NCI-H446 treated with DMSO at 0.1 percent for 48 hours (cell line): ENCODE data around the gene MAGI2.
A peak's percentile ranks its signal among the peaks of the same experiment; 100 is the strongest.
"Not testable (repeated sequence)": the region's sequence is repeated elsewhere in the genome, so short reads cannot be mapped to it uniquely, and the experiment has no call there.

Experiments
- DNase-seq: peaks from one replicate; lab custom pipeline; 2025; lab: John Stamatoyannopoulos, UW

MAGI2 gene

GRCh38 chr7:78026492-78026891 is 1427.0 kb downstream of the MAGI2 start:
- DNase-seq: no peak

- no peak for DNase-seq
Measured at GRCh38 chr7:78024591-78024990, 1428.9 kb downstream of the MAGI2 start.

GRCh38 chr7:78023191-78023590 is 1430.3 kb downstream of the MAGI2 start:
- DNase-seq: no peak

GRCh38 chr7:78022165-78022564 is 1431.3 kb downstream of the MAGI2 start:
- DNase-seq: no peak

- DNase-seq: no peak
Measured at GRCh38 chr7:78020874-78021249, 1432.6 kb downstream of the MAGI2 start.

GRCh38 chr7:78020136-78020873 is 1433.2 kb downstream of the MAGI2 start:
- DNase-seq: peak; percentile 34

- peak; percentile 57 for DNase-seq
Measured at GRCh38 chr7:78019447-78020135, 1433.9 kb downstream of the MAGI2 start.

- DNase-seq: peak; percentile 22
Measured at GRCh38 chr7:78018641-78019446, 1434.6 kb downstream of the MAGI2 start.

- no peak for DNase-seq
Measured at GRCh38 chr7:78017591-78018100, 1435.8 kb downstream of the MAGI2 start.

- no peak for DNase-seq
Measured at GRCh38 chr7:78015574-78016260, 1437.8 kb downstream of the MAGI2 start.

- DNase-seq: no peak
Measured at GRCh38 chr7:78014401-78014800, 1439.1 kb downstream of the MAGI2 start.

GRCh38 chr7:78013386-78013785 is 1440.1 kb downstream of the MAGI2 start:
- no peak for DNase-seq

- no peak for DNase-seq
Measured at GRCh38 chr7:78011642-78012041, 1441.8 kb downstream of the MAGI2 start.

GRCh38 chr7:78007231-78007630 is 1446.2 kb downstream of the MAGI2 start:
- no peak for DNase-seq

- no peak for DNase-seq
Measured at GRCh38 chr7:78006063-78006755, 1447.3 kb downstream of the MAGI2 start.

GRCh38 chr7:78002715-78003114 is 1450.8 kb downstream of the MAGI2 start:
- no peak for DNase-seq

GRCh38 chr7:78002021-78002420 is 1451.4 kb downstream of the MAGI2 start:
- no peak for DNase-seq

GRCh38 chr7:77999168-77999567 is 1454.3 kb downstream of the MAGI2 start:
- not testable (repeated sequence) for DNase-seq

GRCh38 chr7:77995717-77996116 is 1457.8 kb downstream of the MAGI2 start:
- DNase-seq: no peak

- no peak for DNase-seq
Measured at GRCh38 chr7:77993838-77994237, 1459.6 kb downstream of the MAGI2 start.

- no peak for DNase-seq
Measured at GRCh38 chr7:77991656-77992055, 1461.8 kb downstream of the MAGI2 start.
